ENCODE results near the gene THOC5.
"Not testable (repeated sequence)": the region's sequence is repeated elsewhere in the genome, so short reads cannot be mapped to it uniquely, and the experiment has no call there.

DNA sequence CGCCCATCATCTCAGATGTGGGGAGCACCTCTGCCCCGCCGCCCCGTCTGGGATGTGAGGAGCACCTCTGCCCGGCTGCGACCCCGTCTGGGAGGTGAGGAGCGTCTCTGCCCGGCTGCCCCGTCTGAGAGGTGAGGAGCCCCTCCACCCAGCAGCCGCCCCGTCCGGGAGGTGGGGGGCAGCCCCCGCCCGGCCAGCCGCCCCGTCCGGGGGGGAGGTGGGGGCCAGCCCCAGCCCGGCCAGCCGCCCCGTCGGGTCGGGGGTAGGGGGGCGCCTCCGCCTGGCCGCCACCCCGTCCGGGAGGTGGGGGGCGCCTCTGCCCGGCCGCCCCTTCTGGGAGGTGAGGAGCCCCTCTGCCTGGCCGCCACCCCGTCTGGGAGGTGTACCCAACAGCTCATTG is 1.2 kb downstream of the THOC5 start:
- TF ChIP-seq, protein P1, sequence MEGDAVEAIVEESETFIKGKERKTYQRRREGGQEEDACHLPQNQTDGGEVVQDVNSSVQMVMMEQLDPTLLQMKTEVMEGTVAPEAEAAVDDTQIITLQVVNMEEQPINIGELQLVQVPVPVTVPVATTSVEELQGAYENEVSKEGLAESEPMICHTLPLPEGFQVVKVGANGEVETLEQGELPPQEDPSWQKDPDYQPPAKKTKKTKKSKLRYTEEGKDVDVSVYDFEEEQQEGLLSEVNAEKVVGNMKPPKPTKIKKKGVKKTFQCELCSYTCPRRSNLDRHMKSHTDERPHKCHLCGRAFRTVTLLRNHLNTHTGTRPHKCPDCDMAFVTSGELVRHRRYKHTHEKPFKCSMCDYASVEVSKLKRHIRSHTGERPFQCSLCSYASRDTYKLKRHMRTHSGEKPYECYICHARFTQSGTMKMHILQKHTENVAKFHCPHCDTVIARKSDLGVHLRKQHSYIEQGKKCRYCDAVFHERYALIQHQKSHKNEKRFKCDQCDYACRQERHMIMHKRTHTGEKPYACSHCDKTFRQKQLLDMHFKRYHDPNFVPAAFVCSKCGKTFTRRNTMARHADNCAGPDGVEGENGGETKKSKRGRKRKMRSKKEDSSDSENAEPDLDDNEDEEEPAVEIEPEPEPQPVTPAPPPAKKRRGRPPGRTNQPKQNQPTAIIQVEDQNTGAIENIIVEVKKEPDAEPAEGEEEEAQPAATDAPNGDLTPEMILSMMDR (IDR thresholded peaks at IDR 0.05; ENCODE audit: insufficient read depth, low read length, poor library complexity, severe bottlenecking) = not testable (repeated sequence)
- not testable (repeated sequence) for TF ChIP-seq EZH2phosphoT487 (conservative IDR thresholded peaks at IDR 0.05; ENCODE audit: low read length)
